HepG2 (cell line): ENCODE results near the gene SAMD8. TPM values are rescaled to one million over a fixed set of nuclear protein-coding genes. Genes with fewer than 3 reads are reported as not detected.

ENCODE experiments used
- ARNT ChIP-seq: fragments of 450-650 bp; IDR thresholded peaks from 2 replicates; pipeline ENCODE4 v1.6.1; 2017
- BORCS8-MEF2B ChIP-seq: sonication (generic); formaldehyde crosslinking; IDR thresholded peaks from 2 replicates; pipeline ENCODE4 v1.8.0; 2022; ENCODE audit warnings: mild to moderate bottlenecking, missing genetic modification reagents
- CEBPB ChIP-seq: IDR thresholded peaks from 2 replicates; pipeline ENCODE4 v1.6.1; 2011; ENCODE audit warnings: low read depth, low read length, improper control_type of control experiment, borderline replicate concordance
- CHCHD3 ChIP-seq: sonication (generic); formaldehyde crosslinking; IDR thresholded peaks from 2 replicates; pipeline ENCODE4 v1.8.0; 2022; ENCODE audit warnings: mild to moderate bottlenecking, missing genetic modification reagents, moderate library complexity
- CREB3 ChIP-seq: sonication (generic); formaldehyde crosslinking; IDR thresholded peaks from 2 replicates; pipeline ENCODE4 v1.5.0; 2020; ENCODE audit warnings: missing genetic modification reagents
- DZIP1 ChIP-seq: sonication (generic); formaldehyde crosslinking; IDR thresholded peaks from 2 replicates; pipeline ENCODE4 v1.5.0; 2020; ENCODE audit warnings: mild to moderate bottlenecking, missing genetic modification reagents
- GPN1 ChIP-seq: sonication (generic); formaldehyde crosslinking; IDR thresholded peaks from 2 replicates; pipeline ENCODE4 v1.5.1; 2020; ENCODE audit warnings: missing genetic modification reagents, borderline replicate concordance
- JARID2 ChIP-seq: sonication (generic); formaldehyde crosslinking; IDR thresholded peaks from 2 replicates; pipeline ENCODE4 v1.8.1; 2023; ENCODE audit warnings: missing genetic modification reagents, inconsistent platforms; ENCODE audit not compliant: insufficient replicate concordance
- MAZ ChIP-seq, 2 experiments: sonication (generic) in 1 of 2; formaldehyde crosslinking in 1 of 2; IDR thresholded peaks; 2 replicates each; pipeline versions ENCODE4 v1.5.0 to v1.6.1; 2012 to 2020; ENCODE audit warnings: low read depth in 2 of 2, mild to moderate bottlenecking in 2 of 2, borderline replicate concordance in 1 of 2, improper control_type of control experiment in 1 of 2, low read length in 1 of 2, missing genetic modification reagents in 1 of 2, moderate library complexity in 1 of 2
- MIER2 ChIP-seq: IDR thresholded peaks from 2 replicates; pipeline ENCODE4 v1.6.1; 2016; ENCODE audit warnings: missing biosample characterization, missing genetic modification reagents
- SRSF4 ChIP-seq: fragments of 200-400 bp; formaldehyde crosslinking; IDR thresholded peaks from one replicate; pipeline ENCODE4 v1.6.1; 2018; ENCODE audit warnings: mild to moderate bottlenecking, low read depth, low read length, moderate library complexity; ENCODE audit not compliant: poor library complexity, severe bottlenecking
- YY1 ChIP-seq: IDR thresholded peaks from 2 replicates; pipeline ENCODE4 v1.6.1; 2011; ENCODE audit warnings: low read length, low read depth, moderate library complexity, mild to moderate bottlenecking; ENCODE audit not compliant: insufficient read depth, insufficient replicate concordance
- ZFP36 ChIP-seq: fragments of 150-350 bp; IDR thresholded peaks from 2 replicates; pipeline ENCODE4 v1.6.1; 2018; ENCODE audit warnings: borderline replicate concordance, low read length, low read depth; ENCODE audit not compliant: partially characterized antibody
- ZFX ChIP-seq: sonication (generic); formaldehyde crosslinking; IDR thresholded peaks from 2 replicates; pipeline ENCODE4 v1.4.0; 2020; ENCODE audit warnings: mild to moderate bottlenecking, low read depth, missing genetic modification reagents, moderate library complexity
- ZNF10 ChIP-seq: sonication (generic); formaldehyde crosslinking; IDR thresholded peaks from 2 replicates; pipeline ENCODE4 v1.4.0; 2020; ENCODE audit warnings: mild to moderate bottlenecking, low read depth, missing genetic modification reagents, borderline replicate concordance
- ZNF331 ChIP-seq: sonication (generic); formaldehyde crosslinking; IDR thresholded peaks from 2 replicates; pipeline ENCODE4 v1.4.0; 2020; ENCODE audit warnings: missing genetic modification reagents
- ZNF513 ChIP-seq: sonication (generic); formaldehyde crosslinking; conservative IDR thresholded peaks from 2 replicates; pipeline ENCODE4 v1.5.0; 2020; ENCODE audit warnings: missing genetic modification reagents
- ZNF775 ChIP-seq: sonication (generic); formaldehyde crosslinking; IDR thresholded peaks from 2 replicates; pipeline ENCODE4 v1.4.0; 2020; ENCODE audit warnings: missing genetic modification reagents, mild to moderate bottlenecking, moderate library complexity, borderline replicate concordance
- polyA plus RNA-seq, 8 experiments: library from polyadenylated mRNA; depleted of rRNA in 3 of 8; stranded (reverse) in 7 of 8; unstranded in 1 of 8; fragments of >200 nt; fragmentation: Illumina TruSeq in 4 of 8; extraction: Trizol in 4 of 8; gene quantifications; 2 replicates each; pipeline versions ENCODE4 v1.2.1 to v1.2.3, GENCODE V29; 2011 to 2016; ENCODE audit warnings: low read depth in 4 of 8, missing spikeins in 1 of 8, mixed read lengths in 1 of 8; ENCODE audit not compliant: insufficient read depth in 1 of 8
- total RNA-seq, 5 experiments: library from RNA; depleted of rRNA; stranded (reverse); fragments of >200 nt; fragmentation: Illumina TruSeq; extraction: Trizol; gene quantifications; 2 replicates each; pipeline ENCODE4 v1.2.3, GENCODE V29; 2016; ENCODE audit warnings: low read depth in 1 of 5
- TF ChIP-seq, protein P1 (sequence below): sonication (generic); formaldehyde crosslinking; IDR thresholded peaks from 2 replicates; pipeline ENCODE4 v1.5.0; 2020; ENCODE audit warnings: missing genetic modification reagents, mild to moderate bottlenecking, borderline replicate concordance
- TF ChIP-seq, protein P2 (sequence below): sonication (generic); formaldehyde crosslinking; conservative IDR thresholded peaks from 2 replicates; pipeline ENCODE4 v1.8.1; 2023; ENCODE audit warnings: missing genetic modification reagents

Gene SAMD8
- total and polyA plus RNA-seq, 2 of the 13 experiments (the other 11 are each of a cell fraction or from before 2014, with no cell fraction given) = 10.4 to 13.2 TPM

DNA sequence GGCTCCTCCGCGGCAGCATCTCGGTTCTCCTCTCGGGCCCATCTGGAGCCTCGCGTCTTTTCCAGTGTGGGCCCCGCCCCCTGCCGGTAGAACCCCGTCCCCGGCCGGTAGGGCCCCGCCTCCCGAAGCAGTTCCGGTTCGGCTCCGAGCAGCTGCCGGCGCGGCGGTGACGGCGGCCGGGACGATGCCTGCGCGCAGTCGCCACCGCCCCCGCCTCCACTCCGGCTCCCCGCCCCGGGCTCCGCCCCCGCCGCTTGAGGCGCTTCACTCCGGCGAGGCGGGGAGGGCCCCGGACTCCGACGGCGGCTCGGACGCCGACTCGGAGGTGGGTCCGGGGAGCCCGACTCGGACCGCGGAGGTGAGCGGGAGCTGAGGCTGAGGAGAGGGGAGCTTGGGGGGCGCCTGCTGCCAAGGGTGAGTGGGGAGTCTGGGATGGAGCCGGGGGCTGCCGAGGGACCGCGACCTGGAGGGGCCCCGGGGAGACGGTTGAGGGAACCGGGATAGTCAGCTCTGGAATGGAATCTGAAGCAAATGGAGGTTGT, at the start of gene SAMD8 (continued):
- TF ChIP-seq ZFX (peak; percentile 80), JARID2 (CRISPR knock-in tag) (no peak), ZNF331 (CRISPR knock-in tag) (peak; percentile 10; the same call in 1 of the 2 replicates), SRSF4 (no peak), ZFP36 (no peak), BORCS8-MEF2B (CRISPR knock-in tag) (0 out of 2 replicates have a peak, but pooled peaks have one; percentile 30), DZIP1 (0 out of 2 replicates have a peak, but pooled peaks have one; percentile 51), ZNF513 (CRISPR knock-in tag) (no peak), MAZ (IDR thresholded peaks at IDR 0.05; ENCODE audit: borderline replicate concordance, low read depth, low read length) (no peak), MAZ (CRISPR knock-in tag; IDR thresholded peaks at IDR 0.05; ENCODE audit: low read depth) (peak; percentile 84), CHCHD3 (no peak), YY1 (no peak), CREB3 (CRISPR knock-in tag) (no peak), MIER2 (CRISPR knock-in tag) (no peak), GPN1 (CRISPR knock-in tag) (no peak), ZNF775 (no peak), ARNT (no peak), CEBPB (no peak), ZNF10 (no peak)
- TF ChIP-seq, protein P1, sequence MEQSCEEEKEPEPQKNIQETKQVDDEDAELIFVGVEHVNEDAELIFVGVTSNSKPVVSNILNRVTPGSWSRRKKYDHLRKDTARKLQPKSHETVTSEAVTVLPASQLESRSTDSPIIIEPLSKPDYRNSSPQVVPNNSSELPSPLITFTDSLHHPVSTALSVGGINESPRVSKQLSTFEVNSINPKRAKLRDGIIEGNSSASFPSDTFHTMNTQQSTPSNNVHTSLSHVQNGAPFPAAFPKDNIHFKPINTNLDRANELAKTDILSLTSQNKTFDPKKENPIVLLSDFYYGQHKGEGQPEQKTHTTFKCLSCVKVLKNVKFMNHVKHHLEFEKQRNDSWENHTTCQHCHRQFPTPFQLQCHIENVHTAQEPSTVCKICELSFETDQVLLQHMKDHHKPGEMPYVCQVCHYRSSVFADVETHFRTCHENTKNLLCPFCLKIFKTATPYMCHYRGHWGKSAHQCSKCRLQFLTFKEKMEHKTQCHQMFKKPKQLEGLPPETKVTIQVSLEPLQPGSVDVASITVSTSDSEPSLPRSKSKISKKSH (CRISPR knock-in tag) = no peak
- TF ChIP-seq, protein P2, sequence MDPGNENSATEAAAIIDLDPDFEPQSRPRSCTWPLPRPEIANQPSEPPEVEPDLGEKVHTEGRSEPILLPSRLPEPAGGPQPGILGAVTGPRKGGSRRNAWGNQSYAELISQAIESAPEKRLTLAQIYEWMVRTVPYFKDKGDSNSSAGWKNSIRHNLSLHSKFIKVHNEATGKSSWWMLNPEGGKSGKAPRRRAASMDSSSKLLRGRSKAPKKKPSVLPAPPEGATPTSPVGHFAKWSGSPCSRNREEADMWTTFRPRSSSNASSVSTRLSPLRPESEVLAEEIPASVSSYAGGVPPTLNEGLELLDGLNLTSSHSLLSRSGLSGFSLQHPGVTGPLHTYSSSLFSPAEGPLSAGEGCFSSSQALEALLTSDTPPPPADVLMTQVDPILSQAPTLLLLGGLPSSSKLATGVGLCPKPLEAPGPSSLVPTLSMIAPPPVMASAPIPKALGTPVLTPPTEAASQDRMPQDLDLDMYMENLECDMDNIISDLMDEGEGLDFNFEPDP (CRISPR knock-in tag) = no peak
